AG04449 (cell line): ENCODE measurements around the gene KRT32.

Source experiments
- CTCF ChIA-PET: fragments of 350-600 bp; formaldehyde crosslinking; extraction: SDS; loops from one replicate; lab custom pipeline; 2021; ENCODE audit warnings: antibody characterized with exemption; lab: Yijun Ruan, JAX
- POLR2A ChIA-PET: fragments of 400-600, 350-600 bp; formaldehyde crosslinking; extraction: SDS; loops from one replicate; lab custom pipeline; 2020; ENCODE audit warnings: antibody characterized with exemption, inconsistent platforms; lab: Yijun Ruan, JAX
- DNase-seq: peaks from one replicate; pipeline ENCODE4 v3.0.0-alpha.2; 2010; ENCODE audit warnings: low read depth, low spot score
- H3K4me3 ChIP-seq: 2 replicates; pipeline ENCODE4 v1.5.1; 2011; ENCODE audit warnings: low read depth, mild to moderate bottlenecking, control low read depth, low read length
- TF ChIP-seq, protein P1 (sequence below): IDR thresholded peaks from one replicate; pipeline ENCODE4 v1.5.1; 2011; ENCODE audit warnings: mild to moderate bottlenecking, moderate library complexity, low read length, control low read depth, inconsistent platforms; ENCODE audit not compliant: insufficient read depth; ENCODE audit errors: missing control alignments

The KRT32 gene

DNA sequence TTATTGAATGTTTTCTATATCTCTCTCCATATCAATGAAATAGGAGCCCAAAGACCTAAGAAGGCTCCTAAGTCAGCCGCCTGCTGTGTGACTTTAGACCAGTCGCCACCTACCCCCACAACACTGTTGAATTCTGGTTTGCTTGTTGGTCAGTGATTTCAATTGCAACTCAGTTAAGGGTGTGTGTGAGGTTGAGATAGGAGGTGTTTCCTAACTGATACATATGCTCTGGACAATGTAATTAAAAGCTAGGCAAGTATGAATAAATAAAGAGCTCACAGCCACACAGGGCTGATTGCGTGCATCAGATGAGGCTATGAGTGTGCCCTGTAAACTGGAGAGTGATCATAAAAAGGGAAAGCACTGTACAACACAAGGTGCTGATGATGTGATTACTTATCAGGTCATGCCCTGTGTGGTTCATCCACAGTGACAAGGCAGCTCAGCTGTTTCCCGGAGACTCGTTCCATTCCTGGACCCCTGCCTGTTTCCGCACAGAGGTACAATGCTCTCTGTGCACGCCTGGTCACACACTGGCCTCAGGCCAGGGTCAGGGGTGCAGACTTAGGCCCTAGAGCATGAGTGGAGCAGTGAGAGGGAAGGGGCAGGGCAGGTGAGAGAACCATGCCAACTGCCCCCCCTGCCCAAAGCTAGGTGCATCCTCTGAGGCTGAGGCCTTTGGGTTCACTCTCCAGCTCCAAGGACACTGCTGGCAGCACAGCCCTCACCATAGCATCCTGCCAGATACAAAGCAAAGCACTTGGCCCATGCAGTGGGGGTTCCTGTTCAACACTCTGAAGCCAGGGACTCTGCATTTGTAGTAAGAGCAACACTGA, 17.0 kb upstream of the KRT32 start:
- TF ChIP-seq, protein P1, sequence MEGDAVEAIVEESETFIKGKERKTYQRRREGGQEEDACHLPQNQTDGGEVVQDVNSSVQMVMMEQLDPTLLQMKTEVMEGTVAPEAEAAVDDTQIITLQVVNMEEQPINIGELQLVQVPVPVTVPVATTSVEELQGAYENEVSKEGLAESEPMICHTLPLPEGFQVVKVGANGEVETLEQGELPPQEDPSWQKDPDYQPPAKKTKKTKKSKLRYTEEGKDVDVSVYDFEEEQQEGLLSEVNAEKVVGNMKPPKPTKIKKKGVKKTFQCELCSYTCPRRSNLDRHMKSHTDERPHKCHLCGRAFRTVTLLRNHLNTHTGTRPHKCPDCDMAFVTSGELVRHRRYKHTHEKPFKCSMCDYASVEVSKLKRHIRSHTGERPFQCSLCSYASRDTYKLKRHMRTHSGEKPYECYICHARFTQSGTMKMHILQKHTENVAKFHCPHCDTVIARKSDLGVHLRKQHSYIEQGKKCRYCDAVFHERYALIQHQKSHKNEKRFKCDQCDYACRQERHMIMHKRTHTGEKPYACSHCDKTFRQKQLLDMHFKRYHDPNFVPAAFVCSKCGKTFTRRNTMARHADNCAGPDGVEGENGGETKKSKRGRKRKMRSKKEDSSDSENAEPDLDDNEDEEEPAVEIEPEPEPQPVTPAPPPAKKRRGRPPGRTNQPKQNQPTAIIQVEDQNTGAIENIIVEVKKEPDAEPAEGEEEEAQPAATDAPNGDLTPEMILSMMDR = no peak
- POLR2A ChIA-PET = no interaction called here
- DNase-seq = no peak
- CTCF ChIA-PET = interaction anchor here (1.1 to 1.9 kb wide), 4 partner anchors 9 to 179 kb away, joined by 5 to 6 read pairs (median 5); no protein-coding TSS in a partner anchor
- H3K4me3 ChIP-seq = no peak overlapping the region

DNA sequence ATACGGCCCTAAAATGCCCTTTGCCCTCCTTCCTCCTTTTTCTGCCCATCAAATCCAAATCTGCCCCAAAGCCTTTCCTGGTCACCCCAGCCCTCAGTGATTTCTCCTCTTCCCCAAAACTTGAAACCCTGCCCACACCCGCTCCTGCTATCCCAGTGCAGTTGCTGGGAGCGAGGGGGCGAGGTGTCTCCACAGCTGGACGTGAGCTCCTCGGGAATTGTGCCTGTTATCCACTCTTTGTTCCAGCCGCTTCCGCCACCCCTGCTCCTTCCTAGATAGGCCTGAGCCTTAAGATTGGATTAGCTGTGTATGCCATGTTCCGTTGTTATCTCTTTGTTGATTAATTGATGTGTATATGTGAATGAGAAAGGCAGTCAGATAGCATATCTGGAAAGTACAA, 16.3 kb upstream of the KRT32 start:
- TF ChIP-seq, protein P1 = no peak
- CTCF ChIA-PET = interaction anchor here (1.9 kb wide), 1 partner anchor 179 kb away, joined by 5 read pairs; no protein-coding TSS in a partner anchor
- DNase-seq = no peak
- no peak overlapping the region for H3K4me3 ChIP-seq
- POLR2A ChIA-PET = no interaction called here

DNA sequence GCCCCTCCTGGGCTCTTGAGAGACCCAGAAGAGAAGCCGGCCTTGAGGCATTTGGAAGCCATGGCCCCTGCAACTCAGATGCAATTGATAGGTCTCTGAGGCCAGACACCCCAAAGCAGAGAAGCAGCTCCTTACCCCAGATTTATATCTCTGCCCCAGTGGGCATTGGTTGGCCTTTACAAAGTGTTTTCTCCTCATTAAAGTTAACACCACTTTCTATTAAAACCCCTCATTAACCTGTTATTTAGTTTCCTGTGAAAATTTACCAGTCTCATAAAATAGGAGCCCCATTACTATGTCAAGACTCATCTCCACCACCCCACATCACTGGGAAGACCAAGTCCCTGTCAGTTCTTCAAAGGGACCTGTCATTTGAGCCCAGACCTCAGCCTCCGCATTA, 13.8 kb upstream of the KRT32 start, which contains the start of gene KRT35:
KRT35 (minus strand) TSS at position 116 of the 400 bp plus-strand sequence; CDS start at position 62, 54 bp downstream.
- TF ChIP-seq, protein P1 = no peak
- no peak for DNase-seq
- ChIA-PET POLR2A (no interaction called here), CTCF (interaction anchor here (2.1 kb wide), 1 partner anchor 167 kb away, joined by 6 read pairs; no protein-coding TSS in a partner anchor)
- no peak within 1 kb of the TSS for H3K4me3 ChIP-seq

DNA sequence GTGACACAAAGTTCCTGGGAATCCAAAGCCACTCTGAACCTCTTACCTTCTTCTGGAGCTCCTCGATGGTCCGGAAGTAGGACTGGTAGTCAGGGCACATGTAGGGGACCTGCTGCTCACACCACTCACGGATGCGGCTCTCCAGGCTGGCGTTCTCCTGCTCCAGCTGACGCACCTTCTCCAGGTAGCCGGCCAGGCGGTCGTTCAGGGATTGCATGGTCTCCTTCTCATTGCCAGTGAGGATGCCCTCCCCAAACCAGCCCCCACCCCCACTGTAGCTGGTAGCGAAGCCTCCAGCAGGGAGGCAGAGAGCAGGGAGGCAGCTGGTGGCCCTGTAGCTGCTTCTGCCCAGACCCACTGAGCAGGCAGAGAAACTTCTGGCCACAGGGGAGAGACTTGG, 13.4 kb upstream of the KRT32 start:
- CTCF ChIA-PET = interaction anchor here (2.1 kb wide), 1 partner anchor 168 kb away, joined by 6 read pairs; no protein-coding TSS in a partner anchor
- H3K4me3 ChIP-seq = no peak overlapping the region
- TF ChIP-seq, protein P1 = no peak
- POLR2A ChIA-PET = no interaction called here
- no peak for DNase-seq

DNA sequence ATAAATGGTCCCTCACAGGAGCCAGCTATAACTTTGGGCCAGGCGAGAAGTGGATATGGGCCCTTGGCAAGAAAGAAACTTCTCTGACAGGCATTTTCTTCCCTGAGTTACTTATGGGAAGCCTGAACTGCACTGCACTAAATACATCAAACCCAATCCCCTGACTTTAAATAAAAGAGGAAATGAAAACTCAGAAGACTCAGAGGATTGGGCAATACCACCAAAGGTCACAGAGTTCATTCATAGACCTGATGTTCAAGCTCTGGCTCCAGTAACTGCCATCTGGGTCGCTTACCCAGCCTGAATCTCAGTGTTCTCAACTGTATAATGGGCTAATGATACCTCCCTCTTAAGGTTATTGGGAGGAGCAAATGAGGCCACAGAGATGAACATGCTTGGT, 12.9 kb upstream of the KRT32 start:
- DNase-seq = no peak
- POLR2A ChIA-PET = interaction anchor here (0.9 kb wide), 1 partner anchor 12 kb away, joined by 3 read pairs; no protein-coding TSS in a partner anchor
- TF ChIP-seq, protein P1 = no peak
- CTCF ChIA-PET = interaction anchor here (2.1 kb wide), 1 partner anchor 168 kb away, joined by 6 read pairs; no protein-coding TSS in a partner anchor
- no peak overlapping the region for H3K4me3 ChIP-seq

DNA sequence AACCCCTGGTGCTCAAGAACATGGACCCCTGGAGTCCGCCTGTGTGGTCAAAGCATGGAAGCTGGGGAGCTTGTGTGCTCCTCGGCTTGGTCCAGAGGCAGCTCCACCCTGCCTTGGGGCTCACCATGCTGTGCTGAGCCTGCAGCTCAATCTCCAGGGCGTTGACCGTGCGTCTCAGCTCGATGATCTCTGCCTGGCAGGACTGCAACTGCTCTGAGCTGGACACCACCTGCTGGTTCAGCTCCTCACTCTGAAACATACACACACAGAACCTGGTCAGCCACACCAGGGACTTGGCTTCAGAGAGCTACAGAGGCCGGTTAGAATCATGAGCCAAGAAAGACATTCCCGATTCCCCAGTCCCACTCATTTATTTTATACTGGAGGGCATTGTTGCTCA, 11.1 kb upstream of the KRT32 start:
- DNase-seq = no peak
- CTCF ChIA-PET = interaction anchor here (1.0 kb wide), 1 partner anchor 18 kb away, joined by 3 read pairs; no protein-coding TSS in a partner anchor
- POLR2A ChIA-PET = no interaction called here
- no peak overlapping the region for H3K4me3 ChIP-seq
- TF ChIP-seq, protein P1 = no peak
